22Rv1 (cell line): ENCODE measurements around the gene TPT1.
"Not testable (repeated sequence)": the region's sequence is repeated elsewhere in the genome, so short reads cannot be mapped to it uniquely, and the experiment has no call there.

Experiments used
- ZFX ChIP-seq: fragments of 450-650 bp; IDR thresholded peaks from 2 replicates; pipeline ENCODE4 v1.6.1; 2017; ENCODE audit warnings: antibody characterized with exemption, borderline replicate concordance
- TF ChIP-seq, protein P1 (sequence below): fragments of 450-650 bp; IDR thresholded peaks from 2 replicates; pipeline ENCODE4 v1.5.1; 2017; ENCODE audit warnings: mild to moderate bottlenecking

DNA sequence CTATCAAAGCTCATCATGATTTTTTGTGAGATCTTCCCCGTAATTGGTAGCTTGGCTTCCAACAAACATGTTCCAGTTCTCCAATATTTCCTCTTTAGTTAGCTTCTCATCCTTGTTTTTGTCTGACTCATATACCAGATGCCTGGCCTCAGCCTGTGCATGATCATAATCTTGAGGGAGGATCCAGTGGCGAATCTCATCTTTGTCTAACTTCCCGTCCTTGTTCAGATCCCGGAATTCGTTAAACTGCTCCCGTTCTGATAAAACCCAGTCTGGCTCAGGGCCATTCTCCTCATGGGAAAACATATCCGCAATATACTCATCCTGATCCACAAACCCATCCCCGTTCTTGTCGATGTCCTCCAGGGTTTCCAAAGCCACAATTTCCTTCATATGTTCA, 49.4 kb upstream of the TPT1 start:
- TF ChIP-seq, protein P1, sequence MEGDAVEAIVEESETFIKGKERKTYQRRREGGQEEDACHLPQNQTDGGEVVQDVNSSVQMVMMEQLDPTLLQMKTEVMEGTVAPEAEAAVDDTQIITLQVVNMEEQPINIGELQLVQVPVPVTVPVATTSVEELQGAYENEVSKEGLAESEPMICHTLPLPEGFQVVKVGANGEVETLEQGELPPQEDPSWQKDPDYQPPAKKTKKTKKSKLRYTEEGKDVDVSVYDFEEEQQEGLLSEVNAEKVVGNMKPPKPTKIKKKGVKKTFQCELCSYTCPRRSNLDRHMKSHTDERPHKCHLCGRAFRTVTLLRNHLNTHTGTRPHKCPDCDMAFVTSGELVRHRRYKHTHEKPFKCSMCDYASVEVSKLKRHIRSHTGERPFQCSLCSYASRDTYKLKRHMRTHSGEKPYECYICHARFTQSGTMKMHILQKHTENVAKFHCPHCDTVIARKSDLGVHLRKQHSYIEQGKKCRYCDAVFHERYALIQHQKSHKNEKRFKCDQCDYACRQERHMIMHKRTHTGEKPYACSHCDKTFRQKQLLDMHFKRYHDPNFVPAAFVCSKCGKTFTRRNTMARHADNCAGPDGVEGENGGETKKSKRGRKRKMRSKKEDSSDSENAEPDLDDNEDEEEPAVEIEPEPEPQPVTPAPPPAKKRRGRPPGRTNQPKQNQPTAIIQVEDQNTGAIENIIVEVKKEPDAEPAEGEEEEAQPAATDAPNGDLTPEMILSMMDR = not testable (repeated sequence)
- not testable (repeated sequence) for TF ChIP-seq ZFX
